GM13977 (cell line): ENCODE data around the gene LLPH.

Experiments used
- DNase-seq: peaks from one replicate; pipeline ENCODE4 v3.0.0; 2012; ENCODE audit warnings: low spot score
- in situ Hi-C: fragments of 300-500 bp; cut with MboI; formaldehyde crosslinking; loops from one replicate; pipeline ENCODE4 v1.12.0; 2022; ENCODE audit warnings: low sequenced_read_pairs, low pct_unique_long_range_greater_than_20kb, mixed read lengths, inconsistent platforms; ENCODE audit not compliant: unreplicated experiment
- TF ChIP-seq, protein P1 (sequence below): IDR thresholded peaks from 2 replicates; pipeline ENCODE4 v1.5.1; 2012; ENCODE audit warnings: mild to moderate bottlenecking, control low read depth; ENCODE audit not compliant: insufficient read depth; ENCODE audit errors: extremely low read depth, missing control alignments

The LLPH gene

DNA sequence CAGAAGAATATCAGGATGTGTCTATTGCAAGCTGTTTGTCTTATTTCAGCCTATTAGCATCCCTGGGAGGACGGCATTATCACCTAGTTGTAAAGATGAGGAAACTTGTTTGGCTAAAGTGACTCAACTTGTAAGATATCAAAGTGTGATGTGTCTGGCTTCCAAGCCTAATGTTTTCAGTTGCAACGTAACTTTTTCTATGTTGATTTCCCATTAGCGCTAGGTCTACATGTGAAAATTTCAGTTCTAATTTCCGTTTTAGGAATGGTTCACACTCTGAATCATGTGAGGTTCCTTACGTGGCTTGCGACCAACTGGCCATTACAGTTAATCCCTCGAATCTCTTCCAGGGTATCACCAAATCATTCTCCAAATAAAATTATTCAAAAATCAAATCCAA is 58.0 kb downstream of the LLPH start:
- in situ Hi-C loops = no loop called here

DNA sequence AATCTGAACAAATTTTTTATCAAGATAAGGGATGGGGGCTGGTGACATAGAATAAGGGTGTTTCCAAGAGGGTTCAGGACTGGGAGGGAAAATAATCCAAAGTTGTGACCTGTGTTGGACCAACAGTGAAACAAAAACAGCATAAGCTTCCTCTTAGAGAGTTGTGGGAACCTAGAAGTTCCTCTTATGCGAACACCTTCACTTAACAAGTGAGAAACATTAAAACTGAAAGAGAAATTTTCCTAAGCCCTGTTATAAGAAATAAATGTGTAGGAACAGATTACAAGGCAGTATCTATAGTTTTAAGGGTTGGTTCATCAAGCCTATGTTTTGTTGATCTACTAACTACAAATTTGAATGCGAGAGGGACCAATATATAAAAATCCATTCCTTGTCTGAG is 58.4 kb downstream of the LLPH start:
- peak; percentile 8 for DNase-seq
- TF ChIP-seq, protein P1, sequence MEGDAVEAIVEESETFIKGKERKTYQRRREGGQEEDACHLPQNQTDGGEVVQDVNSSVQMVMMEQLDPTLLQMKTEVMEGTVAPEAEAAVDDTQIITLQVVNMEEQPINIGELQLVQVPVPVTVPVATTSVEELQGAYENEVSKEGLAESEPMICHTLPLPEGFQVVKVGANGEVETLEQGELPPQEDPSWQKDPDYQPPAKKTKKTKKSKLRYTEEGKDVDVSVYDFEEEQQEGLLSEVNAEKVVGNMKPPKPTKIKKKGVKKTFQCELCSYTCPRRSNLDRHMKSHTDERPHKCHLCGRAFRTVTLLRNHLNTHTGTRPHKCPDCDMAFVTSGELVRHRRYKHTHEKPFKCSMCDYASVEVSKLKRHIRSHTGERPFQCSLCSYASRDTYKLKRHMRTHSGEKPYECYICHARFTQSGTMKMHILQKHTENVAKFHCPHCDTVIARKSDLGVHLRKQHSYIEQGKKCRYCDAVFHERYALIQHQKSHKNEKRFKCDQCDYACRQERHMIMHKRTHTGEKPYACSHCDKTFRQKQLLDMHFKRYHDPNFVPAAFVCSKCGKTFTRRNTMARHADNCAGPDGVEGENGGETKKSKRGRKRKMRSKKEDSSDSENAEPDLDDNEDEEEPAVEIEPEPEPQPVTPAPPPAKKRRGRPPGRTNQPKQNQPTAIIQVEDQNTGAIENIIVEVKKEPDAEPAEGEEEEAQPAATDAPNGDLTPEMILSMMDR = no peak
- in situ Hi-C loops = no loop called here

More for the DNA sequence above, 58.0 kb downstream of the LLPH start:
- DNase-seq = peak; percentile 15
- TF ChIP-seq, protein P1 = no peak

DNA sequence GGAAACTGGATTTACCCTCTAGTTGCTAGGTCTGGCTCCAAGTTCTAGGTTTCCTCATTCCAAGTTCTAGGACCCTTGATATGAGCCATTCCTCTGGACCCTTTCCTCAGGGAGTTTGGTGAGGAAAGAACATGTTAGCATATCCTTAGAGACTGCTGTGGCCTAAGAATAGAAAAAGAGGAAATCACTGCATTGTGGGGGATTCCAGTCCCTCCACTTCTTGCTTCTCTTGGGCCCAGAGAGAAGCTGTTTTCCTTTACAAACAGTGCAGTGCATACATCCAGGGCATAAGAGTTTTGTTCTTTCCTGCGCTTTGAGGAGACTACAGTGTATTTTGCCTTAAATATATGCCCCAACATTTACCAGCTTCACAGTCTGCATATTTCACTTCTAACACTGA is 59.0 kb downstream of the LLPH start:
- in situ Hi-C loops = no loop called here
- DNase-seq = no peak
- TF ChIP-seq, protein P1 = no peak

DNA sequence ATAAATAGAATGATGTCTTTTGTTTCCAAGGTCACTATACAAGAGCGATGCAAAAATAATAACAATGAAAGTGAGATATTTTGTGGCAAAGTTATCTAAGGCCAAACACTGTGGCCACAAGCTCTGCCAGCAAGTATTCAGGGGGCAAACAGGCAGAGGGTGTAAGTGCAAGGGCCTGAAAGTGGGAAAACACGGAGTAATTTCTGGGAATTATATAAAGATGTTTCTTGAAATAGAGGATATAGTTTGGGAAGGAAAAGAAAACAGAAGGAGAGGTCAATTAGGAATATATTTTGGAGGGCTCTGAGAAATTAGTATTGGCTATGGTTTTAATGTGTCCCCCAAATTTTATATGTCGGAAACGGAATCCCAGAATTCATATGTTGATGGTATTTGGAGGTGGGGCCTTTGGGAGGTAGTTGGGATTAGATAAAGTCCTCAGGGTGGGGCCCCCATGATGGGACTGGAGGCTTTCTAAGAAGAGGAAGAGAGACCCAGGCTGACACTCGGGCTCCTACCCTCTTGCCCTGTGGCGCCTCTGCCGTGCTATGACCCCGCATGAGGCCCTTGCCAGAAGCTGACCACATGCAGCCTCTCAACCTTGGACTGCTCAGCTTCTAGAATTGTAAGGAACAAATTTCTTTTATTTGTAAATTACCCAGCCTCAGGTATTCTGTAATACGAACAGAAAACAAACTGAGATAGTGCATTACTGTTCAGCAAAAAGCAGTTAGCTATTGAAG is 60.0 kb downstream of the LLPH start:
- TF ChIP-seq, protein P1 = no peak
- in situ Hi-C loops = no loop called here
- DNase-seq = no peak

DNA sequence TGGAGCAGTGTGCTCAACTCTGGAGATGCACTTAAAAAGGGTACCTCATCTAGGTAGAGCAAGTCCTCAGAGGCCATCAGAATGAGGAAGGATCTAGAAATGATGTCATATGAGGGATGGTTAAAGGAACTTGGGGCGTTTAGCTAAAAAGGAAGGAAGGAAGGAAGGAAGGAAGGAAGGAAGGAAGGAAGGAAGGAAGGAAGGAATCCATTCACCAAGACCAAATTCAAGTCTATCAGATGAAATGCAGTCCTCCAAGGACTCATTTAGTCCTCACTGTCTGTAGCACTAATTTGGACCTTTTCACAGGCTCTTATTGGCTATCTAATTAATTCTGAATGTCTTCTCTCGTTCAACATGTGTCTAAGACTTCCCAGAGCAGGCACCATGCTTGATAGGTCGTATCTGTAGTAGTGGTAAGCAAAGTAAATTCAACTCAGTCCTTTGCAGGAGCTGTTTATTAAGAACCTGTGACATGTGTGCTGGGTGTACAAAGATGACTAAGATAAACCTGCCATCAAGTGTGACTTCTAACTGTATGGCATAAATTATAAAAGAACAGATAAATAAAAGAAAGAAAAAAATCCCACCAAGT is 63.5 kb downstream of the LLPH start:
- TF ChIP-seq, protein P1 = no peak

More for the DNA sequence above, 63.5 kb downstream of the LLPH start:
- in situ Hi-C loops = no loop called here
- DNase-seq = no peak
